Endothelial cell of umbilical vein (primary cell): ENCODE data around the gene CDCA5. TPM values are rescaled to one million over a fixed set of nuclear protein-coding genes. Genes with fewer than 3 reads are reported as not detected.

Experiments
- BruUV-seq: library from RNA; stranded (reverse); fragments of 400-500 nt; replicated peaks from 2 replicates; lab custom pipeline; 2021; lab: Mats Ljungman, UMichigan
- CTCF ChIA-PET: fragments of 300-600, 350-600 bp; sonication (Branson Sonifier 250); formaldehyde crosslinking; loops from one replicate; lab custom pipeline; 2021; ENCODE audit warnings: antibody characterized with exemption, inconsistent platforms; lab: Charles Lee
- POLR2A ChIA-PET: fragments of 300-600, 350-600 bp; sonication (Branson Sonifier 250); formaldehyde crosslinking; loops from one replicate; lab custom pipeline; 2021; ENCODE audit warnings: antibody characterized with exemption, inconsistent platforms; lab: Charles Lee
- DNase-seq: peaks from one replicate; pipeline ENCODE4 v3.0.0-alpha.2; 2011; ENCODE audit warnings: low read depth, low spot score
- FAIRE-seq: peaks from 2 replicates; lab custom pipeline; 2011; peaks lifted over from hg19 to GRCh38; lab: Jason Lieb, UNC
- H2AFZ ChIP-seq: 2 replicates; pipeline ENCODE4 v1.6.0; 2012; ENCODE audit warnings: low read depth, low read length, control low read depth, inconsistent platforms
- H3K27ac ChIP-seq: 2 replicates; pipeline ENCODE4 v1.5.1; 2011; ENCODE audit warnings: low read depth, mild to moderate bottlenecking, control low read depth, low read length, moderate library complexity; ENCODE audit not compliant: insufficient read depth
- H3K27me3 ChIP-seq, 2 experiments: 2 replicates each; pipeline versions ENCODE4 v1.6.0 to v1.6.1; 2011; ENCODE audit warnings: low read length in 2 of 2, mixed read lengths in 1 of 2; ENCODE audit not compliant: control insufficient read depth in 2 of 2, insufficient read depth in 2 of 2
- H3K36me3 ChIP-seq, 2 experiments: 2 replicates in 1 of 2; 3 replicates in 1 of 2; pipeline ENCODE4 v1.5.1; 2011; ENCODE audit warnings: low read length in 2 of 2, mild to moderate bottlenecking in 1 of 2, moderate library complexity in 1 of 2; ENCODE audit not compliant: control insufficient read depth in 2 of 2, insufficient read depth in 2 of 2; ENCODE audit errors: extremely low read depth in 1 of 2
- H3K4me1 ChIP-seq: 3 replicates; pipeline ENCODE4 v1.5.1; 2011; ENCODE audit warnings: mild to moderate bottlenecking, low read length; ENCODE audit not compliant: control insufficient read depth, insufficient read depth; ENCODE audit errors: extremely low read depth
- H3K4me2 ChIP-seq: 2 replicates; pipeline ENCODE4 v1.6.1; 2011; ENCODE audit warnings: low read length, control low read depth, mixed read lengths; ENCODE audit not compliant: insufficient read depth
- H3K4me3 ChIP-seq, 3 experiments: fragments of 200-600 bp in 1 of 3; sonication (generic), shearing (Covaris generic) in 1 of 3; replicated peaks in 1 of 3; 2 replicates each; pipeline ENCODE4 v1.5.1; 2011 to 2016; ENCODE audit warnings: control low read depth in 3 of 3, low read length in 3 of 3, mild to moderate bottlenecking in 2 of 3, inconsistent platforms in 1 of 3, low read depth in 1 of 3, moderate library complexity in 1 of 3; ENCODE audit not compliant: insufficient read depth in 1 of 3
- H3K79me2 ChIP-seq: 2 replicates; pipeline ENCODE4 v1.6.0; 2012; ENCODE audit warnings: low read length, inconsistent platforms; ENCODE audit not compliant: control insufficient read depth, insufficient read depth
- H3K9ac ChIP-seq: replicated peaks from 2 replicates; pipeline ENCODE3; 2011; ENCODE audit warnings: low read length, control low read depth; ENCODE audit not compliant: insufficient read depth; ENCODE audit errors: extremely low read depth
- H3K9me1 ChIP-seq: replicated peaks from 3 replicates; pipeline ENCODE4 v1.6.0; 2011; ENCODE audit warnings: mild to moderate bottlenecking, low read length; ENCODE audit not compliant: control insufficient read depth, insufficient read depth; ENCODE audit errors: extremely low read depth
- H3K9me3 ChIP-seq: replicated peaks from 2 replicates; pipeline ENCODE4 v1.5.1; 2012; ENCODE audit warnings: low read length, inconsistent platforms; ENCODE audit not compliant: control insufficient read depth, insufficient read depth
- H4K20me1 ChIP-seq: replicated peaks from 2 replicates; pipeline ENCODE3; 2011; ENCODE audit warnings: mild to moderate bottlenecking, low read length; ENCODE audit not compliant: control insufficient read depth, insufficient read depth; ENCODE audit errors: extremely low read depth
- EZH2 ChIP-seq: IDR thresholded peaks from 2 replicates; pipeline ENCODE4 v1.6.1; 2012; ENCODE audit warnings: borderline replicate concordance, low read depth, mild to moderate bottlenecking, moderate library complexity, low read length, inconsistent platforms; ENCODE audit not compliant: severe bottlenecking
- FOS ChIP-seq: IDR thresholded peaks from 2 replicates; pipeline ENCODE4 v1.6.1; 2011; ENCODE audit warnings: mild to moderate bottlenecking, low read length, moderate library complexity, borderline replicate concordance; ENCODE audit not compliant: insufficient read depth
- GATA2 ChIP-seq: IDR thresholded peaks from 2 replicates; pipeline ENCODE4 v1.7.0; 2011; ENCODE audit warnings: low read depth, mild to moderate bottlenecking, moderate library complexity, mixed read lengths, low read length; ENCODE audit not compliant: insufficient read length, insufficient read depth
- JUN ChIP-seq: IDR thresholded peaks from 2 replicates; pipeline ENCODE4 v1.6.1; 2011; ENCODE audit warnings: borderline replicate concordance, low read depth; ENCODE audit not compliant: insufficient read length, insufficient read depth
- MYC ChIP-seq: IDR thresholded peaks from one replicate; pipeline ENCODE4 v1.6.1; 2011; ENCODE audit warnings: mild to moderate bottlenecking, low read depth, low read length
- POLR2A ChIP-seq: IDR thresholded peaks from 2 replicates; pipeline ENCODE4 v1.6.1; 2012; ENCODE audit warnings: low read depth, mild to moderate bottlenecking, control low read depth, low read length
- POLR2AphosphoS5 ChIP-seq: IDR thresholded peaks from 2 replicates; pipeline ENCODE4 v1.6.1; 2012; ENCODE audit warnings: low read depth, mild to moderate bottlenecking, control low read depth, low read length, moderate library complexity; ENCODE audit not compliant: insufficient read depth
- dilution Hi-C: fragments of 300-500 bp; cut with MboI; formaldehyde crosslinking; loops from one replicate; pipeline ENCODE4 v1.15.0; 2019; ENCODE audit warnings: low sequenced_read_pairs; ENCODE audit not compliant: extremely low pct_ligation_motif_present
- intact Hi-C: fragments of 100-400 bp; cut with micrococcal nuclease; formaldehyde crosslinking; loops from one replicate; pipeline ENCODE4 v1.10.0; 2022
- polyA plus RNA-seq, 4 experiments: library from polyadenylated mRNA; depleted of rRNA in 3 of 4; stranded (reverse) in 3 of 4; unstranded in 1 of 4; fragments of >200 nt; gene quantifications; 2 replicates each; pipeline versions ENCODE4 v1.2.1 to v1.2.3, GENCODE V29; 2011 to 2012; ENCODE audit warnings: missing spikeins in 1 of 4
- total RNA-seq: library from RNA; stranded (reverse); gene quantifications from 2 replicates; pipeline ENCODE4 v1.2.3, GENCODE V29; 2021
- TF ChIP-seq, protein P1 (sequence below), 2 donors: IDR thresholded peaks; 1 replicate in 1 of 2; 2 replicates in 1 of 2; pipeline ENCODE4 v1.5.1; 2011; ENCODE audit warnings: low read length in 2 of 2, mild to moderate bottlenecking in 2 of 2, moderate library complexity in 2 of 2, control low read depth in 1 of 2, inconsistent platforms in 1 of 2, low read depth in 1 of 2; ENCODE audit not compliant: insufficient read depth in 1 of 2; ENCODE audit errors: extremely low read depth in 1 of 2
- TF ChIP-seq, protein P2 (sequence below): IDR thresholded peaks from 2 replicates; pipeline ENCODE4 v1.6.1; 2011; ENCODE audit not compliant: insufficient read depth, insufficient read length

CDCA5 gene
- total and polyA plus RNA-seq, 2 donors (not counting 3 experiments of a cell fraction or from before 2014, with no cell fraction given): 16.4 to 35.7 TPM

- FAIRE-seq (no peak), DNase-seq (no peak)
- Histone ChIP-seq H3K27ac (no peak overlapping the region), H3K9me1 (no peaks in the 10 kb centered on the region), H3K9me3 (no peaks in the 10 kb centered on the region), H3K36me3 (no peaks in the 10 kb centered on the region), H3K9ac (no peak overlapping the region), H3K4me2 (no peak overlapping the region), H2AFZ (no peak overlapping the region), H4K20me1 (no peaks in the 10 kb centered on the region), H3K79me2 (no peaks in the 10 kb centered on the region), H3K4me1 (no peaks in the 10 kb centered on the region), H3K27me3 (no peaks in the 10 kb centered on the region), H3K4me3 (no peak overlapping the region)
- no TSS peak for BruUV-seq
- dilution Hi-C loops: no loop called here
- ChIA-PET POLR2A (no interaction called here), CTCF (interaction anchor here (1.0 to 1.1 kb wide), 2 partner anchors 171 to 215 kb away, joined by 3 to 4 read pairs; partner anchors contain the start of gene CDC42BPG)
- no peak for TF ChIP-seq POLR2A
- no peak for TF ChIP-seq POLR2AphosphoS5
- TF ChIP-seq GATA2: no peak
- TF ChIP-seq, protein P1, sequence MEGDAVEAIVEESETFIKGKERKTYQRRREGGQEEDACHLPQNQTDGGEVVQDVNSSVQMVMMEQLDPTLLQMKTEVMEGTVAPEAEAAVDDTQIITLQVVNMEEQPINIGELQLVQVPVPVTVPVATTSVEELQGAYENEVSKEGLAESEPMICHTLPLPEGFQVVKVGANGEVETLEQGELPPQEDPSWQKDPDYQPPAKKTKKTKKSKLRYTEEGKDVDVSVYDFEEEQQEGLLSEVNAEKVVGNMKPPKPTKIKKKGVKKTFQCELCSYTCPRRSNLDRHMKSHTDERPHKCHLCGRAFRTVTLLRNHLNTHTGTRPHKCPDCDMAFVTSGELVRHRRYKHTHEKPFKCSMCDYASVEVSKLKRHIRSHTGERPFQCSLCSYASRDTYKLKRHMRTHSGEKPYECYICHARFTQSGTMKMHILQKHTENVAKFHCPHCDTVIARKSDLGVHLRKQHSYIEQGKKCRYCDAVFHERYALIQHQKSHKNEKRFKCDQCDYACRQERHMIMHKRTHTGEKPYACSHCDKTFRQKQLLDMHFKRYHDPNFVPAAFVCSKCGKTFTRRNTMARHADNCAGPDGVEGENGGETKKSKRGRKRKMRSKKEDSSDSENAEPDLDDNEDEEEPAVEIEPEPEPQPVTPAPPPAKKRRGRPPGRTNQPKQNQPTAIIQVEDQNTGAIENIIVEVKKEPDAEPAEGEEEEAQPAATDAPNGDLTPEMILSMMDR (IDR thresholded peaks at IDR 0.05; ENCODE audit: extremely low read depth in 1 of 2, insufficient read depth in 1 of 2, low read depth in 1 of 2, low read length in 2 of 2): no peak
- TF ChIP-seq EZH2: no peak
- TF ChIP-seq MYC: no peak
- no peak for TF ChIP-seq JUN
- no peak for TF ChIP-seq FOS
- TF ChIP-seq, protein P2, sequence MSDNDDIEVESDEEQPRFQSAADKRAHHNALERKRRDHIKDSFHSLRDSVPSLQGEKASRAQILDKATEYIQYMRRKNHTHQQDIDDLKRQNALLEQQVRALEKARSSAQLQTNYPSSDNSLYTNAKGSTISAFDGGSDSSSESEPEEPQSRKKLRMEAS: no peak
- intact Hi-C loops: no loop called here
These were observed 24.3 kb downstream of the CDCA5 start for GRCh38 chr11:65059523-65059922.
